ENCODE data around the gene NCOA1.
"Not testable (repeated sequence)": the region's sequence is repeated elsewhere in the genome, so short reads cannot be mapped to it uniquely, and the experiment has no call there.

NCOA1 gene

DNA sequence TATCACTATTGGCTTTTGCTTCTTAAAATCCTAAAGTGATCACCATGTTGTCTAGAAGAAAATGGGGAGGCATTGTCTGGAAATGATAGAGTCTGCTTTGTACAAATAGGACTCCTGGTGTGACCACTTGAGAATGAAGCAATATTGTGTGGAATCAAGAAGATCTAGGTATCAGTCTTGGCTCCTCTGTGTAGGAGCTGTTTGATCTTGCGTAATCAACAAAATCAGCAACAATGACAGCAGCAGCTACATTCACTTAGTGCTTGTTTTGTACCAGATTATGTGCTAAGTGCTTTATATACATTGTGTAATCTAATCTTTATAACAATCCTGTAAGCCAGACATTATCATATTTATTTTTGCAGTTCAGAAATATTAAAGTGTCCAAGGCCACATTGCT lies 17.8 kb downstream of the NCOA1 start:
- no peak for DNase-seq (ENCODE audit: low read depth)

DNA sequence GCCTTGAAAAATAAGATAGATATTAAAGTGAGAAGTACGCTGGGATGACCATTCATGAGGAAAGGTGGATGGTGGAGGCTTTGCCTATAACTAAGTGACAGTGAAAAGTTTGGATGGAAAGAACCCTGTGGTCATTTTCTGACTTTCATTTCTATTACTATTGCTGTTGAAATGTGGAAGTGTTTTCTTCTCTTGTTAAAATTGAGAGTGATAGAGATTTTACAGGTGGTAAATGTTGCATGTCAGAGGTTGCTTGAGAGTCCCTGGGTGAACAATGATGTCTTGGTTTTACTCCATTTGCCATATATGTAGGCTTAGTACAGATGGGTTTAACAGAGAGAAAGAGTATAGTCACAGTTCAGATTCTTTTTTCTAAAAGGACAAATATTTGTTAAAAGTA lies 18.4 kb downstream of the NCOA1 start:
- no peak for DNase-seq (ENCODE audit: low read depth)

DNA sequence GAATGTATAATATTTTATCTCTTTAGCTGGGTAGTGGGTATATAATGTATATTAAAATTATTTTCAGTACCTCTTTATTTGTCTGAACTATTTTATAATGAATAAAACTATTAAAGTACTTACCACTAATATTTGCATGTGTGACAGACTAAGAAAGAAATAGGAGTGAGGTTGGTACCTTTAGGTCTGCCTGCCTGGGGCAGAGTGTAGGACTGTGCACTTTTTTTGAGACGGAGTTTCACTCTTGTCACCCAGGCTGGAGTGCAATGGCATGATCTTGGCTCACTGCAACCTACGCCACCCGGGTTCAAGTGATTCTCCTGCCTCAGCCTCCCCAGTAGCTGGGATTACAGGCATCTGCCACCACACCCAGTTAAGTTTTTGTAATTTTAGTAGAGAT lies 18.8 kb downstream of the NCOA1 start:
- DNase-seq (ENCODE audit: low read depth) = no peak

DNA sequence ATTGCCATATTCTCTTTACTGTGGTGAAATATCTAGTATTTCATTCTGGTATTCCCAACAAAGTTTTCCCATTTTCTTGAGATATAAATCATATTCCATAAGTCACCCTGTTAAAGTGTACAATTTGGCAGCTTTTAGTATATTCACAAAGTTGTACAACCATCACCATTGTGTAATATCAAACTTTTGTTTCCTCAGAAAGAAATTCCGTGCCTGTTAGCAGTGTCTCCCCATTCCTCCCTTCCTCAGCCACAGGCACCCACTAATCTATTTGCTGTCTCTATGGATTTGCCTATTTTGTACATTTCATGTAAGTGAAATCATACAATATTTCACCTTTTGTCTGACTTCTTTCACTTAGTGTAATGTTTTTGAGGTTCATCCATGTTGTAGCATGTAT lies 19.7 kb downstream of the NCOA1 start:
- DNase-seq (ENCODE audit: low read depth) = no peak

DNA sequence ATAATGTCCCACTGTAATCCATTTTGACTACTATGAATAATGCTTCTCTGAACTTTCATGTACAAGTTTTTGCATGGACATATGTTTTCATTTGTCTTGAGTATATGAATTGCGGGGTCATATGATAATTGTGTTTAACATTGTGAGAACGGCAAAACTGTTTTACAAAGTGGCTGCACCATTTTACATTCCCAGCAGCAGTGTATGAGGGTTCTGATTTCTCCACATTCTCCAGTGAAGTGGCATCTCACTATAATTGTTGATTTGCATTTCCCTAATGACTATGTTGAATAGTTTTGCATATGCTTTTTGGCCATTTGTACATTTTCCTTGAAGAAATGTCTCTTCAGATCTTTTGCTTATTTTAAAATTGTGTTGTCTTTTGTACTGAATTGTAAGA lies 20.1 kb downstream of the NCOA1 start:
- DNase-seq (ENCODE audit: low read depth) = no peak

DNA sequence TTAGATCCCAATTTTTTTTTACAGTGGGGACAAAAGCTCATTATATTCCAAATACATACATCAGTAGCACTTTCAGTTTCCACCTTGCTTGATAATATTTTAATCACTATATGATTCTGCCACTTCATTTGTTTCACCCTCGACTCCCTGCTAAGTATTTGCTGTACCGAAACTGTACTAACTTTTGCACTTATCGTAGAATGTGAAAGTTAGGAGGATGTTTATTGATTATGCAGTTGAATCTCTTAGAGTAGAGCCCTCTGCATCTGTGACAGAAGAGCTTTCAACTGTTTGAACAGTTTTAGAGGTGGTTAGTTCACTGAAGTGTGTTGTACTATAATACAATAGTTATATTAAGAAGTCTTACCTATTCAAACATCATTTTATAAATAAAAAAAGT lies 20.8 kb downstream of the NCOA1 start:
- no peak for DNase-seq (ENCODE audit: low read depth)

DNA sequence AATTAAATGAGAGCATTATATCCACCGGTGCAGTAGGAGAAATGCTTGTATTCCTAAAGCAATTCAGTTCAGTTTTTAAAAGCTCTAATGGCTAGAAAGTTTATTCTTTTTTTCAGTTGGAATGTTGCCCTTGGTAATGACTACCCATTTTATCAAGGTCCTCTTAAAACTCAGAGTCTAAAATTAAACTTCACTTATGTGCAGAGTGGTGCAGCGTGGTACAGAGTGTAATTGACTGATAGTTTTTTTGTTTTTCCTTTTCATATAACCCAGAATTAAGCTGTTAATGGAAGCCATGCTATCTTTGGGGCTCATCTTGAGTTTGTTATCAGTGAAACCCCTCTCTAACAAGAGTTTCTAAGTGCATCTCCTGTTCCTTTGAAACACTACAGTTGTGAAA lies 21.4 kb downstream of the NCOA1 start:
- no peak for DNase-seq (ENCODE audit: low read depth)

DNA sequence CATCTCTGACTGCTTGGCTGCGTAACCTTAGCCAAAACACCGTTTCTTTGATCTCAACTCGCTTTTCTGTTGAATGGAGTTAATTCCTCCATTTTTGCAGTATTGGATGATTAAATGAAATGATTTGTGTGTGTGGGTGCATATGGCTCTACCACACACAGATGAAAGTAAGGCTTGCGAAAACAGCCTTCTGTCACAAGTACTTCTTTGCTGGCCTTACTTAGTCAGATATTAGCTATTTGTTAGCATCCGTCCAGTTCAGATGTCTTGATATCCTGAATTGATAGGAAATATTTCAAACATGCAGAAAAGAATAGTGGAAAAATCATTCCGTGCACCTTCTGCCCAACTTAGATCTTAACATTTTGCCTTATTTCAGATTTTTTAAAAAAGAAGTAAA lies 21.8 kb downstream of the NCOA1 start:
- no peak for DNase-seq (ENCODE audit: low read depth)

DNA sequence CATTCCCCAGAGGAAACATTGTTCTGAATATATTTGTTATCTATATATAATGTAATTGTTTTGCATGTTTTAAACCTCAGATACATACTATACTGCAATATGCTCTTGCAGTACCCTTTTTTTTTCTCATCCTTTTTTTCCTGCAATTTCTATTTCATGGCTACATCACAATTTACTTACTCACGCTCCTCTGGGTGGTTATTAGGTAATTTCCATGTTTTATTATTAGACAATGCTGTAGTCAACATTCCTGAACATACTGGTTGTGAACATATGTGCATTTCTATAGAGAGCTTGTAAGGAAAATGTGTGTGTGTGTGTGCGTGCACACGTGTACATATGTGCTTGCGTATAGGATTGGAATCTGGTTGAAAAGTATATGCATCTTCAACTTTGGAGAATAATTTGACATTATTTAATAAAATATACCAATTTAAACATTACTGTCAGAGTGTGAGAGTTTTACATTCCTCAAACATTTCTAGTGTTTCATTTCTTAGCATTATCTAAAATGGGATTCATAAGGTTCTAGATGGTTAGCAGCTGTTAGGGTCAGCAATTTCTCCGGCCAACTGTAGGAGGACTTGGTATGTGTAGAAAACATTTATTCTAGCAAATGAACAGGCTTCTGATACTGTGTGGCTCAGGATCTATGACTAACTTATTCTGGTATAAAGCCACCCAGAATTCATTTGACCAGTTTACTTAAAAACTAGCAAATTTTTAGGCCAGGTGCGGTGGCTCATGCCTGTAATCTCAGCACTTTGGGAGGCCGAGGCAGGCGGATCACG lies 22.4 kb downstream of the NCOA1 start:
- no peak for DNase-seq (ENCODE audit: low read depth)

DNA sequence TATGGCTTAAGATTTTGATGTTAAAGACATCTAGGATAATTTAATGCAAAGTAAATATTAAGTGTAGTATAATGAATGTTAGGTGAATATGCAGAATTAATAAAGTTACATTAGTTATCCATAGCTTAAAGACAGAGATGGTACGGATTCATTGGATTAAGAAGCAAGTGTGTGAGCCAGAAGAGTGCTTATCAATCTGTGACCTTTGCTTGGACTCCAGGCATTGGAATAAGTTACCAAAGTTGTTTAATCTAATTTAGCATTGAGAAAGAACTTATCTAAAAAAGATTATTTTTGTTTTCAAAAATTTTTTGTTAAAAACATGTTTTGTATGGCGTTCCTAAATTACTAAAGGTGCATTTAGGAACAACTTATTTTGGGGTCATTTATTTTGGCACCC lies 23.8 kb downstream of the NCOA1 start:
- DNase-seq (ENCODE audit: low read depth) = no peak

DNA sequence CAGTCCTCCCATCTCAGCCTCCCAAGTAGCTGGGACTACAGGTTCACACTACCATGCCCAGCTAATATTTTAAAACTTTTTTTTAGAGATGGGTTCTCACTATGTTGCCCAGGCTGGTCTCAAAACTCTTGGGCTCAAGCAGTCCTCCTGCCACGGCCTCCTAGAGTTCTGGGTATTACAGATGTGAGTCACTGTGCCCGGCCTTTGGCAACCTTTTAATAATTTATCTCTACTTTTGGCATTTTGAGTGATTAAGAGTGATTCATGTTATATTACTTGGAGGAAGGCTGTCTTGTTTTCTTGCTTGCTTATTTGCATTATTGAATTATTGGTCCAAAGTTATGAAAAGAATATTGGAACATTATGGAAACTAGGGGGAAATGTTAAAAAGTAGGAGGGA lies 24.3 kb downstream of the NCOA1 start:
- DNase-seq (ENCODE audit: low read depth) = no peak

DNA sequence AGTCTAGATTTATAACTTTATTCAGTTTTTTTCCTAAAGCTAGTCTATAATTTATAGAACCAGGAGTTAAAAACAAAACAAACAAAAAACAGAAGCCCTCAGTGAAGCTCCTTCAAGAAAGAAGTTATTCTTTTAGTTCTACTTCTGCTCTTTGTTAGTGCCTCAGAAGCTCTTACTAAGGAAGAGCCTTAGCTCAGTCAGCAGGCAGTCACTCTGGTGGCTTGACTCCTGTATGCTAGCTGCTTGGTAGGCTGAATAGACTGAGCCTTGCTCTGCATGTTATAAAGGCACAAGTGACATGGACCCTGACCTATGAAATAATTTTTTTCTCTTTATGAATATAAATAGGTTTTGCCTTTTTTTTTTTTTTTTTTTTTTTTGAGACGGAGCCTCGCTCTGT lies 24.8 kb downstream of the NCOA1 start:
- no peak for DNase-seq (ENCODE audit: low read depth)

DNA sequence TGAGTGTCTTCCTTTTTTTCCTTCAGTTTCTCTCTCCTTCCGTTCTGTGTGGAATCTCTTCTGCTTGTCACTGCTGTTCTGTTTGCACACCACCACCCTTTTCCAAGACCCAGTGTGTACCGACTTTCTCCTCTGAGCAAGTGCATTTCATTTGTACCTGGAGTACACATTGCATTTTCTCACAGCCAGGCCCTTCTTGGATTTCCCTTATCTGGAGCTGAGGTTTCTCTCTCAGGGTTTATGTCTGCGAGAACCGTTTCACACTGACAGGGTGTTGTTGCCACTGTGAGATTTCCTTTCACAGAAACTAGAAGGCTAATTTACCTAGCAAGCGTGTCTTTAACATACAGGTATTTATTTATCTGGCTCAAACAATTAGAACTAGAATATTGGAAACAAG lies 26.2 kb downstream of the NCOA1 start:
- DNase-seq (ENCODE audit: low read depth) = no peak

DNA sequence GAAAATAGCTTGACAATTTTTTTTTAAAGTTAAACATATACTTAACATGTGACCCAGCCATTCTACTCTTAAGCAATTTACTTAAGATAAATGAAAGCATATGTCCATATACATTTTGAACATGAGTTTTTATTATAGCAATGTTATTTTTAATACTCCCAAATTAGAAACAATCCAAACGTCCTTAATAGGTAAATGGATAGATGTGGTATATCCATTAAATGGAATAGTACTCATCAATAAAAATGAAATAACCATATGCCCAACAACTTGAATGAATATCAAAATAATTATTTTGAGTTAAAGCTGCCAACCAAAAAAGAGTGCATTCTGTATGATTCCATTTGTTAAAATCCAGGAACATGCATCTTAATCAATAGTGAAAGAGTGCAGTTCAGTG lies 29.1 kb downstream of the NCOA1 start:
- no peak for DNase-seq (ENCODE audit: low read depth)

DNA sequence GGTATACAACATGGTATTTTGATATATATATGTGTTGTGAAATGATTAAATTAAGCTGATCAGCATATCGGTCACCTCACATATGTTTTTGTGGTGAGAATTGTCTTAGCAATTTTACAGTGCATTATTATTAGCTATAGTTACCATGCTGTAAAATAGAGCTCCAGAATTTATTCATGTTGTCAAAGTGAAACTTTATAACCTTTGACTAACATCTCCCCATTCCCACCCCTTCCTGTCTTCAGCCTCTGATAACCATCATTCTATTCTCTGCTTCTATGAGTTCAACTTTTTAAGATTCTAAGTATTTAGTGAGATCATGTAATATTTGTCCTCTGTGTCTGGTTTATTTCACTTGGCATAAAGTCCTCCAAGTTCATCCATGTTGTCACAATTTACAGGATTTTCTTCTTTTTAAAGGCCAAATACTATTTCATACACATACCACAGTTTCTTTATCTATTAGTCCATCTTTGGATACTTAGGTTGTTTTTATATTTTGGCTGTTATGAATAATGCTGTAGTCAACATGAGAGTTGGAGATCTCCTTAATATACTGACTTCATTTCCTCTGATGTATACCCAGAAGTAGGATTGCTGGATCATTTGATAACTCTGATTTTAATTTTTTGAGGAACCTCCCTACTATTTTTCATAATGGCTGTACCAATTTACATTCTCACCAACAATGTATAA lies 30.3 kb downstream of the NCOA1 start:
- DNase-seq (ENCODE audit: low read depth) = no peak

DNA sequence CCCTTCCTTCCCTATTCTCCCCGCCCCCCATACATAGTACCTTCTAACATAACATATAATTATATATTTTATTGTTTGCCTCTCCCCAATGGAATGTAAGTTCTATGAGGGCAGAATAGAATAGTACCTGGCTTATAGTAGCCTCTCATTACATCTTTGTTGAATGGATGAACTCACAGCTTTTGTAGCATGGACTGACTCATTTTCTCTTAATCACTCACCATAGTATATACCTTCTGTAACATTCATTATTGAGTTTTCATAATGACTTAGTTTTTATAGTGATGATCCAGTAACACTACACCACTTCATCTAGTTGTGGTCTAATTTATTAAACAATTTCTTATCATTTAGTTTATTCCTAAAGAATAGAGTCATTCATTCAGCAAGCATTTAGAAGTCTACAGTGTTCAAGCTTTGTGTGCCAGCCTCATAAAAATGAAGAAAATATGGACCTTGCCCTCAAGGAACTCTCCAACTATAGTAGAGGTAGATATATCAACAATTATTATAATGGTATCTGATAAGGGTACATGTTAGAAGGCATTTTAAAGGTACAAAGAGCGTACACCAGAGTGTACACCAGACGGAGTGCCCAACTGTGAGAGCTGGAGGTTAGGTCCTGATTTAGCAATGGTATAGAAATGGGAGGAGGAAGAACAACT lies 31.1 kb downstream of the NCOA1 start:
- DNase-seq (ENCODE audit: low read depth) = no peak

DNA sequence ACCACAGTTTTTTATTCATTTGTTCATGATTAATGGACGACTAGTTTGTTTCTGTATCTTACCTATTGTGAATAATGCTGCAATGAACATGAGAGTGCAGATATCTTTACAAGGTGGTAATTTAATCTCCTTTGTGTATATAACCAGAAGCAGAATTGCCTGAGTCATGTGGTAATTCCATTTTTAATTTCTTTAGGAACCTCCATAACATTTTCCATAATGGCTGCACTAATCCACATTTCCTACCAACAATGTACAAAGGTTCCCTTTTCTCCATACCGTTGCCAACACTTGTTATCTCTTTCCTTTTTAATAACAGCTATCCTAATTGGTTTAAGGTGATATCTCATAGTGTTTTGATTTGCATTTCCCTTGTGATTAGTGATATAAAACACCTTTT lies 36.5 kb downstream of the NCOA1 start:
- DNase-seq (ENCODE audit: low read depth) = no peak

DNA sequence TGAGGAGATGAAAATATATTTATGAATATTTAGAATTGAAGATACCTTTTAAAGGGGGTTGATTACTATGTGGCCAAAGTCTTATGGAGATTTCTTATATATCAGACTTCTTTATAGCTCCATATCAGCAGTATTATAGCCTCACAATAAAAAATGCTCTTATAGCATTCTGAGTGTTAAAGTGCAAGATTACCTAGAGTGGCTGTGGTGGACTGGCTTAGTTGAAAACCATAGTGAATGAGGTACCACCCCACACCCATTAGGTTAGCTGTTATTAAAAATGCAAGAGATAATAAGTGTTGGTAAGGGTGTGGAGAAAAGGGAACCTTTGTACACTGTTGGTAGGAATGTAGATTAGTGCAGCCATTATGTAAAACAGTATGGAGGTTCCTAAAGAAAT lies 39.7 kb downstream of the NCOA1 start:
- DNase-seq (ENCODE audit: low read depth) = no peak

DNA sequence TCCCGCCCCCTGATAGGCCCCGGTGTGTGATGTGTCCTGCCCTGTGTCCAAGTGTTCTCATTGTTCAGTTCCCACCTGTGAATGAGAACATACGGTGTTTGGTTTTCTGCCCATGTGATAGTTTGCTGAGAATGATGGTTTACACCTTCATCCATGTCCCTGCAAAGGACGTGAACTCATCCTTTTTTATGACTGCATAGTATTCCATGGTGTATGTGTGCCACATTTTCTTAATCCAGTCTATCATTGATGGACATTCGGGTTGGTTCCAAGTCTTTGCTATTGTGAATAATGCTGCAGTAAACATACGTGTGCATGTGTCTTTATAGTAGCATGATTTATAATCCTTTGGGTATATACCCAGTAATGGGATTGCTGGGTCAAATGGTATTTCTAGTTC lies 40.6 kb downstream of the NCOA1 start:
- not testable (repeated sequence) for DNase-seq (ENCODE audit: low read depth)

DNA sequence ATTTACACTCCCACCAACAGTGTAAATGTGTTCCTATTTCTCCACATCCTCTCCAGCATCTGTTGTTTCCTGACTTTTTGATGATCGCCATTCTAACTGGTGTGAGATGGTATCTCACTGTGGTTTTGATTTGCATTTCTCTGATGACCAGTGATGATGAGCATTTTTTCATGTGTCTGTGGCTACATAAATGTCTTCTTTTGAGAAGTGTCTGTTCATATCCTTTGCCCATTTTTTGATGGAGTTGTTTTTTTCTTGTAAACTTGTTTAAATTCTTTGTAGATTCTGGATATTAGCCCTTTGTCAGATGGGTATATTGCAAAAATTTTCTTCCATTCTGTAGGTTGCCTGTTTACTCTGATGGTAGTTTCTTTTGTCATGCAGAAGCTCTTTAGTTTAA lies 41.0 kb downstream of the NCOA1 start:
- DNase-seq (ENCODE audit: low read depth) = not testable (repeated sequence)

DNA sequence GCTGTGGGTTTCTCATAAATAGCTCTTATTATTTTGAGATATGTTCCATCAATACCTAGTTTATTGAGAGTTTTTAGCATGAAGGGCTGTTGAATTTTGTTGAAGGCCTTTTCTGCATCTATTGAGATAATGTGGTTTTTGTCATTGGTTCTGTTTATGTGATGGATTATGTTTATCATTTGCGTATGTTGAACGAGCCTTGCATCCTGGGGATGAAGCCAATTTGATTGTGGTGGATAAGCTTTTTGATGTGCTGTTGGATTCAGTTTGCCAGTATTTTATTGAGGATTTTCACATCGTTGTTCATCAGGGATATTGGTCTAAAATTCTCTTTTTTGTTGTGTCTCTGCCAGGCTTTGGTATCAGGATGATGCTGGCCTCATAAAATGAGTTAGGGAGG lies 42.5 kb downstream of the NCOA1 start:
- not testable (repeated sequence) for DNase-seq (ENCODE audit: low read depth)

DNA sequence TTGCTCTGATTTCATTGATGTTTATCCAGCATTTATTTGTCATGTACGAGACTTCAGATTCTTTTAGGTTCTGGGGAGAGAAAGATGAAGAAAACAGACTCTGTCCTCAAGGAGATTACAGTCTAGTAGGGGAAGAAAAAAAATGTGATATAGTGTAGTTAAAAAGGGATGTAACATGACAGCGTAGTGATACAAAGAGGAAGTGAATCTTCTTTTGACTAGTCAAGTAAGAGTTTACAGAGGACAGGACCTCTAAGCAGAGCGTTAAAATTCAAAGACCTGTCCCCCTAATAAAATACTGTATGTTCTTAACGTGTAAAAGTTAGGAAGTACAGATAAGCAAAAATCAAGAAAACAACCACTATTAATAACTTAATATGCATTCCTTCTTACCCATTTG lies 47.7 kb downstream of the NCOA1 start:
- no peak for DNase-seq (ENCODE audit: low read depth)

DNA sequence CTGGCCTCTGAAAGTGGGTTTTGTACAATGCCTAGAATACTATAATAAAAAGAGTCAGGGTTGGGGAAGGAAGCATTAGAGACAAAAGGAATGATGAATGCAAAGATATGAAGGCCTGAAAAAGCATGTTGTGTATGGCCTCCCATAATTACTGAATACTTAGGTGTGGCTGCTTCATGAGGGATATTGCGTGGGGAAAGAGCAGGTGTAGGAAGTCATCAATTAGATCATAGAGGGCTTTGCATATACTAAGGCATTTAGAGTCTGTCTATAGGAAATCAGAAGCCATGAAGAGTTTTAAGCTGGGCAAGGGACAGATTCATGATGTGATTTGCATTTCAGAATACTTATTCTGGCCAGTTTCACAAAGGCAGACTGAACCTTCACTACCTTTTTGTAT lies 48.2 kb downstream of the NCOA1 start:
- DNase-seq (ENCODE audit: low read depth) = no peak
